Cardiac muscle cell (in vitro differentiated cells and primary cell): ENCODE results near the gene MANEAL. TPM values are rescaled to one million over a fixed set of nuclear protein-coding genes. Genes with fewer than 3 reads are reported as not detected.
A peak's percentile ranks its signal among the peaks of the same experiment; 100 is the strongest.

ENCODE experiments used
- DNase-seq, 2 donors: peaks; one replicate each; pipeline versions ENCODE4 v3.0.0 to v3.0.0-alpha.2; 2010 to 2017; ENCODE audit warnings: low read depth in 1 of 2, low spot score in 1 of 2
- H3K27ac ChIP-seq: fragments of 200-600 bp; sonication (generic); 2 replicates; pipeline ENCODE4 v1.5.1; 2016
- H3K27me3 ChIP-seq: fragments of 200-600 bp; sonication (generic); 2 replicates; pipeline ENCODE4 v1.6.0; 2016; ENCODE audit warnings: control low read depth
- H3K36me3 ChIP-seq: fragments of 200-600 bp; sonication (generic); 2 replicates; pipeline ENCODE4 v1.5.1; 2016; ENCODE audit warnings: control low read depth
- H3K4me1 ChIP-seq: fragments of 200-600 bp; sonication (generic); 2 replicates; pipeline ENCODE4 v1.8.1; 2017; ENCODE audit warnings: low read depth, mild to moderate bottlenecking, mixed run types
- H3K4me3 ChIP-seq: fragments of 200-600 bp; sonication (generic); 2 replicates; pipeline ENCODE4 v1.5.1; 2016; ENCODE audit warnings: mild to moderate bottlenecking
- H3K9me3 ChIP-seq: fragments of 200-600 bp; sonication (generic); 2 replicates; pipeline ENCODE4 v1.5.1; 2017; ENCODE audit warnings: low read depth, mild to moderate bottlenecking, control low read depth
- polyA plus RNA-seq: library from polyadenylated mRNA; unstranded; fragments of >200 nt; fragmentation: Nextera tagmentation; extraction: Ambion mirVana; gene quantifications from 2 replicates; pipeline ENCODE4 v1.2.1, GENCODE V29; 2016
- total RNA-seq: library from RNA; depleted of rRNA; stranded (reverse); fragments of >200 nt; gene quantifications from 2 replicates; pipeline ENCODE4 v1.2.3, GENCODE V29; 2016
- TF ChIP-seq, protein P1 (sequence below): IDR thresholded peaks from 2 replicates; pipeline ENCODE4 v1.5.1; 2012; ENCODE audit warnings: low read depth, mild to moderate bottlenecking, low read length

MANEAL gene
- total and polyA plus RNA-seq, 2 experiments from 2014 or later, result 1.3 to 4.1 TPM

GRCh38 chr1:37839676-37840075 lies 46.0 kb downstream of the MANEAL start:
- H3K4me1 ChIP-seq, result peaks cover 6% of the 10 kb centered on the region
- no peak for DNase-seq
- no peak overlapping the region for H3K27ac ChIP-seq
- TF ChIP-seq, protein P1, sequence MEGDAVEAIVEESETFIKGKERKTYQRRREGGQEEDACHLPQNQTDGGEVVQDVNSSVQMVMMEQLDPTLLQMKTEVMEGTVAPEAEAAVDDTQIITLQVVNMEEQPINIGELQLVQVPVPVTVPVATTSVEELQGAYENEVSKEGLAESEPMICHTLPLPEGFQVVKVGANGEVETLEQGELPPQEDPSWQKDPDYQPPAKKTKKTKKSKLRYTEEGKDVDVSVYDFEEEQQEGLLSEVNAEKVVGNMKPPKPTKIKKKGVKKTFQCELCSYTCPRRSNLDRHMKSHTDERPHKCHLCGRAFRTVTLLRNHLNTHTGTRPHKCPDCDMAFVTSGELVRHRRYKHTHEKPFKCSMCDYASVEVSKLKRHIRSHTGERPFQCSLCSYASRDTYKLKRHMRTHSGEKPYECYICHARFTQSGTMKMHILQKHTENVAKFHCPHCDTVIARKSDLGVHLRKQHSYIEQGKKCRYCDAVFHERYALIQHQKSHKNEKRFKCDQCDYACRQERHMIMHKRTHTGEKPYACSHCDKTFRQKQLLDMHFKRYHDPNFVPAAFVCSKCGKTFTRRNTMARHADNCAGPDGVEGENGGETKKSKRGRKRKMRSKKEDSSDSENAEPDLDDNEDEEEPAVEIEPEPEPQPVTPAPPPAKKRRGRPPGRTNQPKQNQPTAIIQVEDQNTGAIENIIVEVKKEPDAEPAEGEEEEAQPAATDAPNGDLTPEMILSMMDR, result no peak
- H3K4me3 ChIP-seq, result no peak overlapping the region
- H3K9me3 ChIP-seq, result no peaks in the 10 kb centered on the region
- peaks cover 30% of the 10 kb centered on the region for H3K36me3 ChIP-seq
- H3K27me3 ChIP-seq, result no peaks in the 10 kb centered on the region

DNA sequence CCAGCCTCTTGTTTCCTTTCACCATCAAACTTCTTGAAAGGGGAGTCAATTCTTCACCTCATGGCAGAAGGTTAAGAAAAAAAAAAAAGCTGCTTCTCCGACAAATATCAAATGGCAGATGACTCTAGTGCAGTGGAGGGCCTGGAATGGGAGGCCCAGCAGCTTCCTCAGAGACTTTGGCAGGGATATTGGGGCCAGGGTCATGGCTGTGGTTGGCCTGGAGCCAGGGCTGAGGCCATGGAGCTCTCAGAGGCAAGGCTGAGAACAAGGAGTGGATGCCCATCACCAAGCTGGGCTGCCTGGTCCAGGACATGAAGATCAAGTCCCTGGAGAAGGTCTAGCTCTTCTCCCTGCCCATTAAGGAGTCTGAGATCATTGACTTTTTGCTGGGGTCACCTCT lies 47.1 kb downstream of the MANEAL start:
- H3K27ac ChIP-seq, result no peak overlapping the region
- H3K9me3 ChIP-seq, result no peaks in the 10 kb centered on the region
- H3K4me3 ChIP-seq, result no peak overlapping the region
- DNase-seq, result peak in 1 of 2 donors; percentile 24
- peaks cover 6% of the 10 kb centered on the region for H3K4me1 ChIP-seq
- H3K27me3 ChIP-seq, result no peaks in the 10 kb centered on the region
- TF ChIP-seq, protein P1, result no peak
- H3K36me3 ChIP-seq, result peaks cover 22% of the 10 kb centered on the region

DNA sequence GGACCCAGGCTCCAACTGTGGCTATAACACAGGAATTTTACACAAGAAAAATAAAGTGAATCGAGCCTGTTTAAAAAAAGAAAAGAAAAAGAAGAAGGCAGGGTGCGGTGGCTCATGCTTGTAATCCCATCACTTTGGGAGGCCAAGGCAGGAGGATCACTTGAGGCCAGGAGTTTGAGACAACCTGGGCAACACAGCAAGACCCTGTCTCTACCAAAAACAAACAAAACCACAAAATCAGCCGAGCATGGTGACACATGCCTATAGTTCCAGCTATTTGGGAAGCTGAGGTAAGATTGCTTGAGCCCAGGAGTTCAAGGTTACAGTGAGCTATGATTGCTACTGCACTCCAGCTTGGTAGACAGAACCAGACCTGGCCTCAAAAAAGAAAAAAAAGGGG lies 48.0 kb downstream of the MANEAL start:
- Histone ChIP-seq H3K4me1 (peaks cover 6% of the 10 kb centered on the region), H3K27ac (no peak overlapping the region), H3K36me3 (peaks cover 18% of the 10 kb centered on the region), H3K27me3 (no peaks in the 10 kb centered on the region), H3K4me3 (no peak overlapping the region), H3K9me3 (no peaks in the 10 kb centered on the region)
- no peak for DNase-seq
- TF ChIP-seq, protein P1, result no peak

DNA sequence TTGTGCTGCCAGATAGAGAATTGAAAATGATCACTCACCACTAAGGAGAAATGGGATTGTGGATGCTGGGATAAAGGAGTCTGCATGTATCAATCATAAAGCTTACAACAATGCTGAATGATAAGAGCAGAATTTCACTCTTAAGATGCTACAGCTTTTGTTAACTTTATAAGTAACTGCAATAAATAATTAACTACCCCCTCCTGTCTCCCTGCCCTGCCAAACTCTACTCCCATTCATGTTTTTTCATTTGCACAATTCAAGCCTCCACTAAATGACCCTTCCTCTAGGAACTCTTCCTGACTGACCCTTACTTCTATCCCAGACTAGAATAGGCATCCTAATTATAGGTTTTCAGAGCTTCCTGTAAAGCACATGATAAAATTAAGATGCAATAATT lies 50.9 kb downstream of the MANEAL start:
- TF ChIP-seq, protein P1, result no peak
- Histone ChIP-seq H3K4me1 (peaks cover 6% of the 10 kb centered on the region), H3K27me3 (no peaks in the 10 kb centered on the region), H3K4me3 (no peak overlapping the region), H3K27ac (no peak overlapping the region), H3K36me3 (peaks cover 2% of the 10 kb centered on the region), H3K9me3 (no peaks in the 10 kb centered on the region)
- no peak for DNase-seq

- peaks cover 6% of the 10 kb centered on the region for H3K4me1 ChIP-seq
- H3K36me3 ChIP-seq, result no peaks in the 10 kb centered on the region
- H3K4me3 ChIP-seq, result no peak overlapping the region
- TF ChIP-seq, protein P1, result no peak
- no peaks in the 10 kb centered on the region for H3K9me3 ChIP-seq
- no peak overlapping the region for H3K27ac ChIP-seq
- DNase-seq, result no peak
- no peaks in the 10 kb centered on the region for H3K27me3 ChIP-seq
These were observed 51.5 kb downstream of the MANEAL start for GRCh38 chr1:37845049-37845646.

- TF ChIP-seq, protein P1, result no peak
- H3K36me3 ChIP-seq, result no peaks in the 10 kb centered on the region
- H3K27ac ChIP-seq, result no peak overlapping the region
- DNase-seq, result peak in 1 of 2 donors; percentile 55
- H3K27me3 ChIP-seq, result no peaks in the 10 kb centered on the region
- H3K4me1 ChIP-seq, result peaks cover 6% of the 10 kb centered on the region
- H3K4me3 ChIP-seq, result no peak overlapping the region
- H3K9me3 ChIP-seq, result no peaks in the 10 kb centered on the region
These were observed 52.1 kb downstream of the MANEAL start for GRCh38 chr1:37845786-37846185.
